ENCODE measurements around the gene KBTBD8. TPM values are rescaled to one million over a fixed set of nuclear protein-coding genes. Genes with fewer than 3 reads are reported as not detected.

The KBTBD8 gene
- total and polyA plus RNA-seq, 2 of the 13 experiments (the other 11 are each of a cell fraction or from before 2014, with no cell fraction given): 1.1 to 7.6 TPM

DNA sequence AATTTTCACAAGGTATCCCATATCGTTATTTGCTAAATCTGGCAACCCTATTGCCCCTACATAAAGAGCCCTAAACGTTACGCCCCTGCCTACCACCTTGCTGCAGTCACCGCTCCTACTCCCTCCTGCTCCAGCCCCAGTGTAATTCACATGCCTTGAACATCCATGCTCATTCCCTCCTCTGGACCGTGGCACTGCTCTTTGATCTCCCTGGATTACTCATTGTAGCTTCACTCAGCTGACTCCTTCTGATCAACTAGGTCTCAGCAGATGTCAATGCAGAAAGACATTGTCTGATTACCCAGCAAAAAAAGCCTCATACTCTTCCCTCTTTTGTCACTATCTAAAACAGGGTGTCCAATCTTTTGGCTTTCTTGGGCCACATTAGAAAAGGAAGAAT lies 40.7 kb upstream of the KBTBD8 start:
- ChIA-PET CTCF (ENCODE audit: low intra/inter-chr PET ratio, low total read pairs) (no interaction called here), POLR2A (no interaction called here)
- no peak overlapping the region for H3K27ac ChIP-seq (ENCODE audit: extremely low read length, insufficient read depth, low read length)
- H3K9ac ChIP-seq (ENCODE audit: insufficient read depth, low read depth, low read length): no peak overlapping the region
- WGBS (ENCODE audit: low lambda C conversion rate): 10% methylated on average over 5 of the region's 5 CpGs
- H3K36me3 ChIP-seq (replicated peaks in 1 of 2; ENCODE audit: control insufficient read depth in 1 of 2, insufficient read depth in 2 of 2, low read length in 2 of 2): no peaks in the 10 kb centered on the region
- H3K27me3 ChIP-seq (ENCODE audit: control insufficient read depth in 1 of 2, insufficient read depth in 2 of 2, low read length in 2 of 2): peaks cover 0 to 8% of the 10 kb centered on the region in 2 experiments; a peak in 1 of 5 replicates
- in situ Hi-C loops (cut with HindIII; ENCODE audit: extremely low pct_ligation_motif_present, low pct_unique_long_range_greater_than_20kb): loop anchor here (25.0 kb wide), 1 partner anchor 405 kb away; no protein-coding TSS in a partner anchor
- DNase-seq (ENCODE audit: low spot score) (no peak), FAIRE-seq (no peak), ATAC-seq (peak; percentile 73)
- intact Hi-C loops (cut with micrococcal nuclease; ENCODE audit: unreplicated experiment): no loop called here
- no peaks in the 10 kb centered on the region for H3K9me3 ChIP-seq (ENCODE audit: low read length)
- H3K4me2 ChIP-seq (ENCODE audit: low read depth, low read length): no peak overlapping the region
- no peak overlapping the region for H2AFZ ChIP-seq (ENCODE audit: low read length)
- H3K79me2 ChIP-seq (ENCODE audit: insufficient read depth, low read length): no peaks in the 10 kb centered on the region
- H3K4me1 ChIP-seq (ENCODE audit: insufficient read depth, low read length): no peaks in the 10 kb centered on the region
- H4K20me1 ChIP-seq (ENCODE audit: insufficient read depth, low read length): no peaks in the 10 kb centered on the region
- no peak for TF ChIP-seq TMF1 (CRISPR knock-in tag; IDR thresholded peaks at IDR 0.05; ENCODE audit: low read depth)
- no peak for TF ChIP-seq MIER3 (CRISPR knock-in tag; IDR thresholded peaks at IDR 0.05; ENCODE audit: borderline replicate concordance)
- TF ChIP-seq NFYB (CRISPR knock-in tag; IDR thresholded peaks at IDR 0.05): no peak
- peak; percentile 36; the same call in 1 of the 2 replicates for TF ChIP-seq ZNF12 (CRISPR knock-in tag; IDR thresholded peaks at IDR 0.05)
- no peak overlapping the region for H3K4me3 ChIP-seq (replicated peaks in 1 of 3; ENCODE audit: insufficient read depth in 1 of 3, low read depth in 2 of 3, low read length in 3 of 3)
- BruUV-seq (replicated peaks): no TSS peak

DNA sequence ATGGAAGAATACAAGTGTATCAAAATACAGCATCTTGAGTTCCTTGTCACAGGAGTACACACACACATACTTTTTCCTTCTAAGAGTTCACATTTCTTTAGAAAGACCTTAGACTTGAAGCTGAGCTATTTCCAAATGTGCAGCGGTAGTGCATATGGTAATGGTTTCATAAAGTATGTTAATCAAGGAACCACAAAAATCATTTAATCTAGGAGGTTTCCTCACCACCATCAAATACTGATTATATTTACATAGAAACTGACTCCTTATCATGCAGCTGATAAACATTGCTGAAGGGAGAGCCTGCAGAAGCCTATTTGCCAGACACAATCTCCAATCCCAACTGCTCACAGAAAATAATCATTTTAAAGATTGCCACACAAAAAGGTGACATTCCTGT lies 40.0 kb upstream of the KBTBD8 start:
- H3K36me3 ChIP-seq (replicated peaks in 1 of 2; ENCODE audit: control insufficient read depth in 1 of 2, insufficient read depth in 2 of 2, low read length in 2 of 2): no peaks in the 10 kb centered on the region
- DNase-seq (ENCODE audit: low spot score): no peak
- H3K79me2 ChIP-seq (ENCODE audit: insufficient read depth, low read length): no peaks in the 10 kb centered on the region
- POLR2A ChIA-PET: no interaction called here
- no peak overlapping the region for H3K9ac ChIP-seq (ENCODE audit: insufficient read depth, low read depth, low read length)
- H3K4me1 ChIP-seq (ENCODE audit: insufficient read depth, low read length): no peaks in the 10 kb centered on the region
- no peak overlapping the region for H2AFZ ChIP-seq (ENCODE audit: low read length)
- no peak overlapping the region for H3K27ac ChIP-seq (ENCODE audit: extremely low read length, insufficient read depth, low read length)
- no peaks in the 10 kb centered on the region for H3K9me3 ChIP-seq (ENCODE audit: low read length)
- no peak overlapping the region for H3K4me2 ChIP-seq (ENCODE audit: low read depth, low read length)
- no peak for FAIRE-seq
- TF ChIP-seq, protein P1, sequence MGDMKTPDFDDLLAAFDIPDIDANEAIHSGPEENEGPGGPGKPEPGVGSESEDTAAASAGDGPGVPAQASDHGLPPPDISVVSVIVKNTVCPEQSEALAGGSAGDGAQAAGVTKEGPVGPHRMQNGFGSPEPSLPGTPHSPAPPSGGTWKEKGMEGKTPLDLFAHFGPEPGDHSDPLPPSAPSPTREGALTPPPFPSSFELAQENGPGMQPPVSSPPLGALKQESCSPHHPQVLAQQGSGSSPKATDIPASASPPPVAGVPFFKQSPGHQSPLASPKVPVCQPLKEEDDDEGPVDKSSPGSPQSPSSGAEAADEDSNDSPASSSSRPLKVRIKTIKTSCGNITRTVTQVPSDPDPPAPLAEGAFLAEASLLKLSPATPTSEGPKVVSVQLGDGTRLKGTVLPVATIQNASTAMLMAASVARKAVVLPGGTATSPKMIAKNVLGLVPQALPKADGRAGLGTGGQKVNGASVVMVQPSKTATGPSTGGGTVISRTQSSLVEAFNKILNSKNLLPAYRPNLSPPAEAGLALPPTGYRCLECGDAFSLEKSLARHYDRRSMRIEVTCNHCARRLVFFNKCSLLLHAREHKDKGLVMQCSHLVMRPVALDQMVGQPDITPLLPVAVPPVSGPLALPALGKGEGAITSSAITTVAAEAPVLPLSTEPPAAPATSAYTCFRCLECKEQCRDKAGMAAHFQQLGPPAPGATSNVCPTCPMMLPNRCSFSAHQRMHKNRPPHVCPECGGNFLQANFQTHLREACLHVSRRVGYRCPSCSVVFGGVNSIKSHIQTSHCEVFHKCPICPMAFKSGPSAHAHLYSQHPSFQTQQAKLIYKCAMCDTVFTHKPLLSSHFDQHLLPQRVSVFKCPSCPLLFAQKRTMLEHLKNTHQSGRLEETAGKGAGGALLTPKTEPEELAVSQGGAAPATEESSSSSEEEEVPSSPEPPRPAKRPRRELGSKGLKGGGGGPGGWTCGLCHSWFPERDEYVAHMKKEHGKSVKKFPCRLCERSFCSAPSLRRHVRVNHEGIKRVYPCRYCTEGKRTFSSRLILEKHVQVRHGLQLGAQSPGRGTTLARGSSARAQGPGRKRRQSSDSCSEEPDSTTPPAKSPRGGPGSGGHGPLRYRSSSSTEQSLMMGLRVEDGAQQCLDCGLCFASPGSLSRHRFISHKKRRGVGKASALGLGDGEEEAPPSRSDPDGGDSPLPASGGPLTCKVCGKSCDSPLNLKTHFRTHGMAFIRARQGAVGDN (CRISPR knock-in tag; IDR thresholded peaks at IDR 0.05): no peak
- no peak for TF ChIP-seq ZNF274 (CRISPR knock-in tag; IDR thresholded peaks at IDR 0.05)
- TF ChIP-seq TCF12 (IDR thresholded peaks at IDR 0.05): no peak
- TF ChIP-seq TCF12 (CRISPR knock-in tag; IDR thresholded peaks at IDR 0.05): no peak
- TF ChIP-seq RORA (CRISPR knock-in tag; IDR thresholded peaks at IDR 0.05): no peak
- TF ChIP-seq HOXA5 (CRISPR knock-in tag; IDR thresholded peaks at IDR 0.05): no peak
- TF ChIP-seq ZNF430 (CRISPR knock-in tag; IDR thresholded peaks at IDR 0.05): no peak
- TF ChIP-seq, protein P2, sequence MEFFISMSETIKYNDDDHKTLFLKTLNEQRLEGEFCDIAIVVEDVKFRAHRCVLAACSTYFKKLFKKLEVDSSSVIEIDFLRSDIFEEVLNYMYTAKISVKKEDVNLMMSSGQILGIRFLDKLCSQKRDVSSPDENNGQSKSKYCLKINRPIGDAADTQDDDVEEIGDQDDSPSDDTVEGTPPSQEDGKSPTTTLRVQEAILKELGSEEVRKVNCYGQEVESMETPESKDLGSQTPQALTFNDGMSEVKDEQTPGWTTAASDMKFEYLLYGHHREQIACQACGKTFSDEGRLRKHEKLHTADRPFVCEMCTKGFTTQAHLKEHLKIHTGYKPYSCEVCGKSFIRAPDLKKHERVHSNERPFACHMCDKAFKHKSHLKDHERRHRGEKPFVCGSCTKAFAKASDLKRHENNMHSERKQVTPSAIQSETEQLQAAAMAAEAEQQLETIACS (CRISPR knock-in tag; IDR thresholded peaks at IDR 0.05): no peak
- no peak for TF ChIP-seq PREB (CRISPR knock-in tag; IDR thresholded peaks at IDR 0.05)
- intact Hi-C loops (cut with micrococcal nuclease; ENCODE audit: unreplicated experiment) (no loop called here), in situ Hi-C loops (cut with HindIII; ENCODE audit: extremely low pct_ligation_motif_present, low pct_unique_long_range_greater_than_20kb) (loop anchor here (25.0 kb wide), 1 partner anchor 404 kb away; no protein-coding TSS in a partner anchor)
- no peak overlapping the region for H3K4me3 ChIP-seq (replicated peaks in 1 of 3; ENCODE audit: insufficient read depth in 1 of 3, low read depth in 2 of 3, low read length in 3 of 3)
- H3K27me3 ChIP-seq (ENCODE audit: control insufficient read depth in 1 of 2, insufficient read depth in 2 of 2, low read length in 2 of 2): peaks cover 0 to 8% of the 10 kb centered on the region in 2 experiments; a peak in 1 of 5 replicates
- H4K20me1 ChIP-seq (ENCODE audit: insufficient read depth, low read length): no peaks in the 10 kb centered on the region
- WGBS (ENCODE audit: low lambda C conversion rate): 89% methylated on average over 1 of the region's 1 CpG
- no TSS peak for BruUV-seq (replicated peaks)
- CTCF ChIA-PET (ENCODE audit: low intra/inter-chr PET ratio, low total read pairs): no interaction called here
- ATAC-seq: no peak

Measured in HepG2 (cell line).